Duodenal mucosa (tissue), 2 donors: ENCODE results near the gene GOLGB1.

Experiments used
- H3K27ac ChIP-seq: one replicate; pipeline ENCODE4 v1.7.0; 2013; ENCODE audit warnings: low read depth, low read length
- H3K27me3 ChIP-seq, 2 donors: one replicate each; pipeline ENCODE4 v1.7.0; 2013; ENCODE audit warnings: low read length in 2 of 2, control low read depth in 1 of 2; ENCODE audit not compliant: insufficient read depth in 2 of 2, control insufficient read depth in 1 of 2
- H3K36me3 ChIP-seq, 2 donors: one replicate each; pipeline ENCODE4 v1.7.0; 2013; ENCODE audit warnings: low read length in 2 of 2, control low read depth in 1 of 2; ENCODE audit not compliant: insufficient read depth in 2 of 2, control insufficient read depth in 1 of 2
- H3K4me1 ChIP-seq, 2 donors: one replicate each; pipeline ENCODE4 v1.7.0; 2013; ENCODE audit warnings: low read length in 2 of 2, control low read depth in 1 of 2; ENCODE audit not compliant: insufficient read depth in 2 of 2, control insufficient read depth in 1 of 2
- H3K4me3 ChIP-seq, 2 donors: one replicate each; pipeline ENCODE4 v1.7.0; 2013; ENCODE audit warnings: low read length in 2 of 2, low read depth in 1 of 2
- H3K9ac ChIP-seq, 2 donors: one replicate each; pipeline ENCODE4 v1.7.0; 2013; ENCODE audit warnings: low read length in 2 of 2, low read depth in 1 of 2
- H3K9me3 ChIP-seq, 2 donors: one replicate each; pipeline ENCODE4 v1.7.0; 2013; ENCODE audit warnings: low read length in 2 of 2, control low read depth in 1 of 2; ENCODE audit not compliant: control insufficient read depth in 1 of 2

GOLGB1 gene

DNA sequence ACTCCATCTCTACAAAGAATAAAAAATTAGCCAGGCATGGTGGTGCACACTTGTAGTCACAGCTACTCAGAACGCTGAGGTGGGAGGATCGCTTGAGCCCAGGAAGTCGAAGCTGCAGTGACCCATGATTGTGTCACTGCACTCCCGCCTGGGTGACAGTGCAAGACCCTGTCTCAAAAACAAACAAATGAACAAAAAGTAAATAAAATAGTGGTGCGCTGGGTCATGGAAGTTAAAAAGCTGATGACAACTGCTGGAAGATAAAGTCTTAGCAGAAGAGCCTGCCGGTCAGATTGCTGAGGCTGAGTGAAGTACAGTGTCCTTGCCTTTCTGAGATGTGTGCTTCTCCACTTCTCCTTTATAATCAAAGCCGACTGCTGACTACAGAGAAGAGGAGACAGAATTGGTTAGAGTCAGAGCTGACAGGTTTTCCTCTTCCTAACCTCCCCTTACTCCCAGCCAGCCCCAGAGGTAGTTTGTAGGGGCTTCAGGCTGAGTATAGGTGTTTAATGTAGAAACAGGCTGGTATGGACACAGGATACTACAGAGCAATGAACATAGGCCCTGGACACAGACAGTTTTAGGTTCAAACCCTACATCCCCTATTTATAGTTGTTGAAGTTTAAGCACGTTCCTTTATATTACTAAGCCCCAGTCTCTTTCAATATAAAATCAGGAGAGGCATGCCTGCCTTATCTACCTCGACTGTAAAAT is 106.8 kb downstream of the GOLGB1 start:
- no peaks in the 10 kb centered on the region for H3K27me3 ChIP-seq
- H3K4me3 ChIP-seq, result no peak overlapping the region
- H3K4me1 ChIP-seq, result no peaks in the 10 kb centered on the region
- no peak overlapping the region for H3K27ac ChIP-seq
- H3K9ac ChIP-seq, result no peak overlapping the region
- H3K9me3 ChIP-seq, result no peaks in the 10 kb centered on the region
- H3K36me3 ChIP-seq, result peaks cover 10 to 14% of the 10 kb centered on the region in 2 donors

DNA sequence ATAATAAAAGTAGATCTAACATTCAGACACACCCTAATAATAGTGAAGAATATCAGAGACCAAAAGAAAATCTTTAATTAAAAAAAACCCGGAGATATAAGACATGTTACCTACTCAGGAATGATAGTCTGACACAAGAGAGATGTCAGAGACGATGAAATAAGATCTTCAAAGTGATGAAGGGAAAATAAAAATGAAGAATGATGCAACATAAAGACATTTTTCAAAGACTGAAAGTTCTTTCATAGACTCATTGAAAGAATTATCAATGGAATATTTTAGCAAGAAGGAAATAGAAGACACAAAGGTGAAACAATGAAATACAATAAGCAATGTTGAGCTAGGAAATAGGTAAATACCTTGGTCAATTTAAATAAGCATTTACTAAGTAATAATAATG is 108.4 kb downstream of the GOLGB1 start:
- Histone ChIP-seq H3K9me3 (no peaks in the 10 kb centered on the region), H3K9ac (no peak overlapping the region), H3K36me3 (peaks cover 17 to 28% of the 10 kb centered on the region in 2 donors), H3K27me3 (no peaks in the 10 kb centered on the region), H3K4me1 (no peaks in the 10 kb centered on the region), H3K27ac (no peak overlapping the region), H3K4me3 (no peak overlapping the region)

DNA sequence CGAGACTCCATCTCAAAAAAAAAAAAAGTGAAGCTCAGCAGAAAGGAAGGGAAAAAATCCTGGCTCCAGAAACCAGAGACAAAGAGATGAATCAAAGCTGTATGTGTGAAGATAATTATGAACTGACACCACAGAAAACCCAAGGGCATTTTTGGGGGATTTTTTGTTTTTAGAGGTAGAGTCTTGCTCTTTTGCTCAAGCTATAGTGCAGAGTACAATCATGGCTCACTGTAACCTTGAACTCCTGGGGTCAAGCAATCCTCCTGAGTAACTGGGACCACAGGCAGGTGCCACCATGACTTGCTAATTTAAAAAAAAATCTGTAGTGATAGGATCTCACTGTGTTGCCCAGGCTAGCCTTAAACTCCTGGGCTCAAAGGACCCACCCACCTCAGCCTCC is 111.6 kb downstream of the GOLGB1 start:
- H3K4me3 ChIP-seq, result no peak overlapping the region
- no peaks in the 10 kb centered on the region for H3K4me1 ChIP-seq
- H3K27ac ChIP-seq, result no peak overlapping the region
- no peak overlapping the region for H3K9ac ChIP-seq
- H3K27me3 ChIP-seq, result no peaks in the 10 kb centered on the region
- no peaks in the 10 kb centered on the region for H3K9me3 ChIP-seq
- H3K36me3 ChIP-seq, result peaks cover 13 to 35% of the 10 kb centered on the region in 2 donors

DNA sequence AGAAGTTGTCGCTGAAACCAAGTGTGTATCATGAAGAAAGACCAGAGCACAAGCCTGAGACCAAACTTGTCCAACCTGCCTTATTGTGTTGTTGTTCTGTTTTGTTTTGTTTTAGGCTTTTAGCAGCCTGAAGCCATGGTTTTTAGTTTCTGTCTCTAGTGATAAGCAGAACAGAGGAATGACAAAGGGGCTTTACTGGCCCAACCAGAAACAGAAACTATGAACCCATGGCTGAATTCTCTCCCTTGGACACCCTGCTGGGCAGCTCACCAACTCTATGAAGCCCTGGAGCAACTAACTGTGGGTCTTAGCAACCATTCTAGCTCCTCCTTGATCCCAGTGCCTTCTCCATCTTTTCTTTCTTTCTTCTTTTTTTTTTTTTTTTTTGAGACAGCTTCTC is 119.2 kb downstream of the GOLGB1 start:
- Histone ChIP-seq H3K9me3 (no peaks in the 10 kb centered on the region), H3K27me3 (no peaks in the 10 kb centered on the region), H3K4me1 (no peaks in the 10 kb centered on the region), H3K36me3 (peaks cover 3 to 16% of the 10 kb centered on the region in 2 donors), H3K9ac (no peak overlapping the region), H3K4me3 (no peak overlapping the region), H3K27ac (no peak overlapping the region)

DNA sequence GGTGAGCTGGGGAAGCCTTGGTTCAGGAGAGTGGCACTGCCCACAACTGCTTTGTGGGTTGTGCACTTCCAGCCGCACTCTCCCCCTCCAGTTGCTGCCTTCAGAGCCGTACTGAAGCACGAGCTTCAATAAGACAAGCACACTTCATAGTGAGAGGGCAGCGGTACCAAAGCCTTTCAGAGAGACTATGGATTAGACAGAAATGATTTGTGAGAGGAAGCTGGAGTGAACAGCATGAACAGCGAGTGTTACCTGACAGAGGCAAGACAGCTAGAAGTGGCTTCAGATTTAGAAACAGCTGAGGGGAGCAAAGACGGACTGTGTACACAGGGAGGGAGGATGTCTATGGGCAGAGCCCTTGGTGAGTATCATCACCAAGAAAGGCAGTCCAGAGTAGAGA is 119.9 kb downstream of the GOLGB1 start:
- Histone ChIP-seq H3K36me3 (peaks cover 3 to 16% of the 10 kb centered on the region in 2 donors), H3K4me1 (no peaks in the 10 kb centered on the region), H3K27ac (no peak overlapping the region)

DNA sequence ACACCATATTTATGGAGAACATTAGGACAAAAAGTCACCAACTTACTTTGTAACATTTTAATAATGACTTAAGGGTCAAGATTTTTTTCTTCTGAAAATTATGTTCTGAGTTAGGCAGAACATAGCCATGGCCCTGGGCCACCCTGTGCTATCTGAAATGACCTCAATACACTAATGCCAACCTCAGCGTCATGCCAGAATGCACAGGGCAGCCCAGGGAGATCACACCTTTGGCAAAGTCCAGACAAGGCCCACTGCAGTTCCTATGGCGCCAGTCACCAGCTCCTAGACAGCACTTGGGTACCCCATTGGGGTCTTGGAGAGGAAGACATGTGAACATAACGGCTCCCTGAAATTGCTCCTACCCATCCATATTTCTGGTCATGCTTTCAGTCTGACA is 121.9 kb downstream of the GOLGB1 start:
- Histone ChIP-seq H3K4me3 (no peak overlapping the region), H3K36me3 (peaks cover 3 to 5% of the 10 kb centered on the region in 2 donors), H3K27me3 (no peaks in the 10 kb centered on the region), H3K4me1 (no peaks in the 10 kb centered on the region), H3K9me3 (no peaks in the 10 kb centered on the region), H3K9ac (no peak overlapping the region), H3K27ac (no peak overlapping the region)

More for the DNA sequence above, 119.9 kb downstream of the GOLGB1 start:
- Histone ChIP-seq H3K9ac (no peak overlapping the region), H3K4me3 (no peak overlapping the region), H3K9me3 (no peaks in the 10 kb centered on the region), H3K27me3 (no peaks in the 10 kb centered on the region)

DNA sequence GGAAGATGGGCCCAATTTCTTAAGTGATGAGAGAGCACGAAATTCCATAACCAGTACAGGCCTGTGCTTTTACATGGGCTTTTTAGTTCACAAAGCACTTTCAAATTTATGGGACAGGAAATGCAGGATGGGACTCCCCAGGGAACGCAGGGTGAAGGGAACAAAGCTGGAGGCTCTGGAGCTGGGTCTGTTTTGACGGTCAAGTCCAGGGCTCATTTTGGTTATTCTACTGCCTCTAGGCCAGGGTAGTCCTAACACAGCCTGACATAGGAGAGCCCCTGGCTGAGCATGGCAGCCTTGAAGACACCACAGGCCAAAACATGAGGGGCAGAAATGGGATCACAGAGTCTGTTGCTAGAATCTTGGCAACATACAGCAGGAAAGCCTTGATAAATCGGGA is 122.3 kb downstream of the GOLGB1 start:
- no peaks in the 10 kb centered on the region for H3K27me3 ChIP-seq
- H3K4me3 ChIP-seq, result no peak overlapping the region
- H3K27ac ChIP-seq, result no peak overlapping the region
- H3K9ac ChIP-seq, result no peak overlapping the region
- H3K36me3 ChIP-seq, result peaks cover 3 to 5% of the 10 kb centered on the region in 2 donors
- no peaks in the 10 kb centered on the region for H3K9me3 ChIP-seq
- H3K4me1 ChIP-seq, result no peaks in the 10 kb centered on the region

DNA sequence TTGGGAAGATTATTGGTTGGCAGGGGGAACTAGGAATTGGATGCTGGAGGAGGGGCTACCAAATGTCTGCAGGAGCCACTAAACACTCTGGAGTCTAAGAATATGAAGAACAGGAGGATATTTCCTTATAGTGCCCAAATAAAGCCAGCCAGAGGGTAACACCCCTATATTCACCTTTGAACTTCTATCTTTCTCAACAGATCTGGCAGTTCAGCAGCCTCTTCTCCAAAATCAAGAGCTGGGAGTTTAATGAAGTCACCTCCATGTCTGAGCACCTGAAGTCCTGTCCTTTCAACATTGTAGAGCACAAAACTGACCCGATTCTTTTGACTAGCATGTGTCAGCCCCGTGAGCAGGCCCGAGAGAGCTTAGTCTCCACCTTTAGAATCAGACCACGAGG is 123.0 kb downstream of the GOLGB1 start:
- Histone ChIP-seq H3K36me3 (peaks cover 0 to 3% of the 10 kb centered on the region in 2 donors), H3K9me3 (no peaks in the 10 kb centered on the region), H3K27ac (no peak overlapping the region), H3K27me3 (no peaks in the 10 kb centered on the region), H3K9ac (no peak overlapping the region), H3K4me3 (no peak overlapping the region), H3K4me1 (no peaks in the 10 kb centered on the region)

DNA sequence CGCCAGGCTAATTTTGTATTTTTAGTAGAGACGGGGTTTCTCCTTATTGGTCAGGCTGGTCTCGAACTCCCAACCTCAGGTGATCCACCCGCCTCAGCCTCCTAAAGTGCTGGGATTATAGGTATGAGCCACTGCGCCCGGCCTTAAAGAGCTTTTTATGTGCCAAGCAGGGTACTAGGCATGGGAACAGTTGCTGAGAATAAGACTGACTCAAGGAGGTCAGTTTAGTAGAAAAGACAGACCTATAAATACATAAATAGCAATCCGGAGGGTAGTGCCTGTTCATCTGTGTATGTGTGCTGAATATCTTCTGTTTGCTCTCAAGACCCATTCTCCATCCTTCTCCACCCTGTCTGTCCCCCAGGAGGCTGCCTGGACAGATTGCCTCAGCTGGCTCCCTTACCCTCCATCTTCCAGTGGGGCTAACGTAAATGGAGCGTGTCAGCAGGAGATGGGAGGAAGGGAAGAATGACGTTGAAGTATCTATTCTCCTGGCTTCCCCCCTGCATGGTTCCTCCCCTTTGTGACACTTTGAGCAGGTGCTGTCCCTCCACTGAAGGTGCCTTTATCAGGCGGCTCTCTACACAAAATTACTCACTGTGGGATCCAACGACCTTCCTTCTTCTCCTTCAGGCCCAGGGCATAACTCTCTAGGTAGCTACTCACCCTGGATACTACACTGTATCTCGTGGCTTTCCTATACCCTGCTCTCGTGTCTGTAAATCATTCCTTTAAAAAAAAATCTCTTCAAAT is 125.2 kb downstream of the GOLGB1 start:
- H3K9ac ChIP-seq, result no peak overlapping the region
- no peak overlapping the region for H3K4me3 ChIP-seq
- H3K9me3 ChIP-seq, result no peaks in the 10 kb centered on the region
- no peaks in the 10 kb centered on the region for H3K27me3 ChIP-seq
- no peaks in the 10 kb centered on the region for H3K36me3 ChIP-seq
- H3K4me1 ChIP-seq, result no peaks in the 10 kb centered on the region
- no peak overlapping the region for H3K27ac ChIP-seq

DNA sequence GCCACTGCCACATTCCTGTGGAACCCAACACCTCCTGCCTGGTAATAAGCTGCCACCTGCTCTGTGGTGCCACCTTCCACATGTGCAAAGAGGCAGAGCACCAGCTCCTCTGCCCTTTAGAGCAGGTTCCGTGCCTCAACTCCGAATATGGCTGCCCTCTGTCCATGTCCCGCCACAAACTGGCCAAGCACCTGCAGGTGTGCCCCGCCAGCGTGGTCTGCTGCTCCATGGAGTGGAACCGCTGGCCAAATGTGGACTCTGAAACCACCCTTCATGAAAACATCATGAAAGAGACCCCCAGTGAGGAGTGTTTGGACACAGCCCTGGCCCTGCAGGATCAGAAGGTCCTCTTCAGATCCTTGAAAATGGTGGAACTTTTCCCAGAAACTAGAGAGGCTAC is 128.1 kb downstream of the GOLGB1 start:
- Histone ChIP-seq H3K9ac (no peak overlapping the region), H3K4me3 (no peak overlapping the region), H3K27me3 (no peaks in the 10 kb centered on the region), H3K36me3 (no peaks in the 10 kb centered on the region), H3K9me3 (no peaks in the 10 kb centered on the region), H3K4me1 (no peaks in the 10 kb centered on the region), H3K27ac (no peak overlapping the region)
